Suprapubic skin (tissue), 4 donors: ENCODE results near the gene HOXB4.

Experiments used
- POLR2A ChIP-seq, 2 donors: fragments of 450-650 bp; IDR thresholded peaks; one replicate each; pipeline ENCODE4 v1.6.1; 2017; ENCODE audit warnings: antibody characterized with exemption in 2 of 2, mild to moderate bottlenecking in 2 of 2, moderate library complexity in 2 of 2
- POLR2AphosphoS5 ChIP-seq, 3 donors: sonication (generic); formaldehyde crosslinking; IDR thresholded peaks; one replicate each; pipeline ENCODE4 v1.6.1; 2017; ENCODE audit warnings: antibody characterized with exemption in 3 of 3
- TF ChIP-seq, protein P1 (sequence below), 2 donors: fragments of 200-600 bp in 1 of 2; fragments of 450-650 bp in 1 of 2; sonication (generic) in 1 of 2; IDR thresholded peaks; one replicate each; pipeline ENCODE4 v1.5.1; 2016 to 2019; ENCODE audit warnings: antibody characterized with exemption in 2 of 2, mild to moderate bottlenecking in 1 of 2, moderate library complexity in 1 of 2

GRCh38 chr17:48576479-48577309 is 1.5 kb downstream of the HOXB4 start:
- TF ChIP-seq, protein P1, sequence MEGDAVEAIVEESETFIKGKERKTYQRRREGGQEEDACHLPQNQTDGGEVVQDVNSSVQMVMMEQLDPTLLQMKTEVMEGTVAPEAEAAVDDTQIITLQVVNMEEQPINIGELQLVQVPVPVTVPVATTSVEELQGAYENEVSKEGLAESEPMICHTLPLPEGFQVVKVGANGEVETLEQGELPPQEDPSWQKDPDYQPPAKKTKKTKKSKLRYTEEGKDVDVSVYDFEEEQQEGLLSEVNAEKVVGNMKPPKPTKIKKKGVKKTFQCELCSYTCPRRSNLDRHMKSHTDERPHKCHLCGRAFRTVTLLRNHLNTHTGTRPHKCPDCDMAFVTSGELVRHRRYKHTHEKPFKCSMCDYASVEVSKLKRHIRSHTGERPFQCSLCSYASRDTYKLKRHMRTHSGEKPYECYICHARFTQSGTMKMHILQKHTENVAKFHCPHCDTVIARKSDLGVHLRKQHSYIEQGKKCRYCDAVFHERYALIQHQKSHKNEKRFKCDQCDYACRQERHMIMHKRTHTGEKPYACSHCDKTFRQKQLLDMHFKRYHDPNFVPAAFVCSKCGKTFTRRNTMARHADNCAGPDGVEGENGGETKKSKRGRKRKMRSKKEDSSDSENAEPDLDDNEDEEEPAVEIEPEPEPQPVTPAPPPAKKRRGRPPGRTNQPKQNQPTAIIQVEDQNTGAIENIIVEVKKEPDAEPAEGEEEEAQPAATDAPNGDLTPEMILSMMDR (IDR thresholded peaks at IDR 0.05): no peak
- TF ChIP-seq POLR2A (IDR thresholded peaks at IDR 0.05): no peak
- TF ChIP-seq POLR2AphosphoS5 (IDR thresholded peaks at IDR 0.05): peak in 1 of 3 donors; percentile 52
